Activated CD4-positive, CD25-positive, alpha-beta regulatory T cell (primary cell): ENCODE data around the gene ALPL.

Source experiments
- DNase-seq, 4 experiments: peaks; one replicate each; lab custom pipeline; 2025; lab: John Stamatoyannopoulos, UW

The ALPL gene

DNA sequence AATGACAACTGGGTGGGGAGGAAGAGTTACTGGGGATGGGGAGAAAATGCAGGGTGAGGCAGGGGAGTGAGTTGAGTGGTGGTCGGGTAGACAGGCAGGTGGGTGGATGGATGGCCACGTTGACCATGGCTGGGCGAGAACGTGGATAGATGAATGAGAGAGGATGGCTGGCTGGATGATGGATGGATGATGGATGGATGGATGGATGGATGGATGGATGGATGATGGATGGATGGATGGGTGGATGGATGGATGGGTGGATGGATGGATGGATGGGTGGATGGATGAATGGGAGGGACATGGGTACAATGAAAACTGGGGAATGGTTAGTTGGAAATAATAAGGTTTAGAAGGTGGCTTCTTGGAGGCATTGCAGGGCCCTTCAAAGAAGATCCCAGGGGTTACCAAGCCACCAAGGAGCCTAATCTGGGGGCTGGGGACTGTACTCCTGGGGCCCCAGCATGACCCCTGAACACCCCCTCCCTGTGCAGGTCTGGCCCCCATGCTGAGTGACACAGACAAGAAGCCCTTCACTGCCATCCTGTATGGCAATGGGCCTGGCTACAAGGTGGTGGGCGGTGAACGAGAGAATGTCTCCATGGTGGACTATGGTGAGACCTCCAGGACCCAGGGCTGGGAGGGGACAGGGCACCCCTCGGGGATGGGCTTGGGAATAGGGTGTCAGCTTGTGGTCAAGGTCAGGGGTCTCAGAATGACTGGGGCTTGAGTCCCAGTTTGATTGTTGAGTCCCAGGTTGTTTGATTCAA is 67.0 kb downstream of the ALPL start:
- no peak for DNase-seq

DNA sequence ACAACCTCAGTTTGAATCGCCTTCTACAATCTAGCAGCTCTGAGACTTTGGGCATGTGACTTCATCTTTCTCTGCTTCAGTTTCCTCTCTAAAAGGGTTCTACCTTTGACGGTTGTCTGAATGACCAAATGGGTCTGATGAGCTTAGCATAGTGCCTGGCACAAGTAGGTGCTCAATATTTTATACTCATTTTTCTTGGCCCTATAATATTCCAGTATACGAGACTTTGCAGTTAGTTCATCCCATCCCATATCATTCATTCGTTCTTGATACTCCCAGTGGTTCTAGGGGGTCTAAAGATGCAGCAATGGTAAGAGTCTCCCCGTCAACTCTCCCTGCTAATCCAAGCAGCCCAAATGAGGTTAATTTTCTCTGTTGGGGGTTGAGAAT is 67.6 kb downstream of the ALPL start:
- DNase-seq, result no peak

DNA sequence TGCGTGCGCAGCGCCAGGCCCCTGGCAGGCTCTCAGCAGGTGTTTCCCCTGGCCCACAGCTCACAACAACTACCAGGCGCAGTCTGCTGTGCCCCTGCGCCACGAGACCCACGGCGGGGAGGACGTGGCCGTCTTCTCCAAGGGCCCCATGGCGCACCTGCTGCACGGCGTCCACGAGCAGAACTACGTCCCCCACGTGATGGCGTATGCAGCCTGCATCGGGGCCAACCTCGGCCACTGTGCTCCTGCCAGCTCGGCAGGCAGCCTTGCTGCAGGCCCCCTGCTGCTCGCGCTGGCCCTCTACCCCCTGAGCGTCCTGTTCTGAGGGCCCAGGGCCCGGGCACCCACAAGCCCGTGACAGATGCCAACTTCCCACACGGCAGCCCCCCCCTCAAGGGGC is 68.1 kb downstream of the ALPL start:
- no peak for DNase-seq

DNA sequence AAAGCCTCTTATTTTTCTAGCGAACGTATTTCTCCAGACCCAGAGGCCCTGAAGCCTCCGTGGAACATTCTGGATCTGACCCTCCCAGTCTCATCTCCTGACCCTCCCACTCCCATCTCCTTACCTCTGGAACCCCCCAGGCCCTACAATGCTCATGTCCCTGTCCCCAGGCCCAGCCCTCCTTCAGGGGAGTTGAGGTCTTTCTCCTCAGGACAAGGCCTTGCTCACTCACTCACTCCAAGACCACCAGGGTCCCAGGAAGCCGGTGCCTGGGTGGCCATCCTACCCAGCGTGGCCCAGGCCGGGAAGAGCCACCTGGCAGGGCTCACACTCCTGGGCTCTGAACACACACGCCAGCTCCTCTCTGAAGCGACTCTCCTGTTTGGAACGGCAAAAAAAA is 68.7 kb downstream of the ALPL start:
- DNase-seq, result no peak

DNA sequence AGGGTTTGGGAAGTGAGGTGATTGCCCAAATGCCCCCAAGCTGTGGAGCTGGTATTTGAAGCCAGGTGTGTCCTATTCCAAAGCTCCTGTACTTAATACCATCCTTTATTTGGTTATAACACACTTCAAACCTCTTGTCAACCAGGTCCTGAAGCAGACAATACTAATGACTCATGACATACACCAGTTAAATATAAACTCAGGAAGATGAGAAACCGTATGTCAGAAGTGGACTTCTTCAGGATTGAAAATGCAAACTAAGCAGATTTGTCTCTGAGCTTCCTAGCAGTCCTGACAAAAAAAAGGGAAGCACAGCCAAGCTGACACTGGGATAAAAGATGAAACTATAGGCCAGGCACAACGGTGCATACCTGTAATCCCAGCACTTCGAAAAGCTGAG is 70.6 kb downstream of the ALPL start:
- DNase-seq, result no peak

DNA sequence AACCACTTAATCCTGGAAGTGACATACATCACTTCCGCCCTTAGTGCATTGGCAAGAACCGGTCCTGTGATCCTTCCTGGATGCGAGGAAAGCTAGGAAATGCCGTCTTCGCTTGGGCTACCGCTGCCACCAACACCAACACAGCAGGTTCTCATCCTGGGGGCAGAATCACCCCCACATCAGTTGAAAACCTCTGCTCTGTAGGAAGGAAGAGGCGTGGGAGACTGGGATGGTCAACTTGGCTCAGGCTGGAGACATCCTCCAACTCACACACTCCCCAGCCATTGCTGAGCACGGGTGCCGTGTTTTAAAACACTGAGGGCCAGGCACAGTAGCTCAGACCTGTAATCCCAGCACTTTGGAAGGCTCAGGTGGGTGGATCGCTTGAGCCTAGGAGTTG is 74.9 kb downstream of the ALPL start:
- DNase-seq, result no peak

DNA sequence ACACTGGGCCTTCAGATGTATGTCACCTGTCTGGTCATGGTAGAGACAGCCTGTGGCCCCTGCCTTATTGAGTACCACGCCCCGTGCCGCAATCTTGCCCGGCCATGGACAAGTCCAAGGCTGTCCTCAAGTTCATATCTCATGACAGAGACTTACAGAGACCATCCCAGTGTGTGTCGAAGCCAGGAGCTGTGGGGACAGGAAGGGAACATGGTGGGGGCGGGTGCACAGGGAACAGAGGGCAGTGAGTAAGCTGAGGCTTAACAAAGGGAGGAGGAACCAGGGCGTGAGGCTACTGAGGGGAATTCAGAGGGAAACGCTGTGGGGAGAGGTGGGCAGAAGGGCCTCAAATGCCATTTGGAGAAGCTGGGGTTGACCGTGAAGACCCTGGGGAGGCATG is 75.8 kb downstream of the ALPL start:
- no peak for DNase-seq

DNA sequence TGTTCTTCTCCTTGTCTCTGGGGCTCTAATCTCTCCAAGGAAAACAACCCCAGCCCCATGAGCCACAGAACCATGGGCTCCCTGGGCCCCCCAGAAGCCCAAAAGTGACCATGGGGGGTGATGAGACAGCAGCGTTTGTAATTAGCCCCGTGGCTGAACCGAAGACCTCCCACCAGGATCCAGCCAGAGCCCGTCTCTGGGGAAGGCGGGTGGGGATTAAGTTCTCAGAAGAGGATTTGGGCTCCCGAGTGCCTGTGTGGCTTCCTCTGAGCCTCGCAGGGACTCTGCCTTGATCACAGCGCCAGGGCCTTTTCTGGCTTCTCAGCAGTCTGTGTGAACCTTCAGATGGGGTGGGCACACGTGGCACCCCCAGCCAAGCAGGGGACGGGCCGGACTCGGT is 77.0 kb downstream of the ALPL start:
- no peak for DNase-seq

DNA sequence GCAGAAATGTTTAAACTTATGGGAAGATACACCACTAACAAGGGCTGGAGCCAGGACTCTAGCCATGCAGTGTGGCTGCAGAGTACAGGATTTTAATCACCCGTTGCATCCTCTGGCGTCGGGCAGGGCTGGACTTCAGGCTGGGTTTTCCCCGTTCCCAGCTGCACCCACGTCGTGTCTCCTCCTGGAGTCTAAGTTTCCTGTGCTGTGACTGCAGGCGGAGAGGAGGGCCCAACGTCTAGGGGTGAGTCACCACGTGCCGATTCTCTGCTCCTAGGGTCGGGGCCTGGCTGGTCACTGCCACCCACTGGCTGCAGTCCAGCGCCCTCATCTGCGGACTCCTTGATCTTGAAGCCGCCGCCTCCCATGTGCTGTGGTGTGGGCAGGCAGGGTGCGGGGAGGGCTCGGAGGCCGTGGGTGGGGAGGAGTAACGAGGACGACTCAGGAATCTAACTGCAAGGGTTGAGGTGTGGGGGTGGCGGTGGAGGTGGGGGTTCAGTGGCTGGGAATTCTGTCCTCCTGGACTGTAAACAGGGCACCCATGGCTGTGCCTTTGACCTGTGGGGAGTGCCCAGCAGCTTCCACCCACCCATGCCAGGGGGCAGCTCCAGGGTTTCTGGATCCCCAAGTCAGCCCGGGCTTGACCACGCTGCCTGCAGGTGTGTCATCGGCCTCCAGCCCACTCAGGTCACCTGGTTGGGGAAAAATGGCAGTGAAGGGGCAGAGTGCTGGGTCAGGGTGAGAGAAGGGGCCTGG is 77.8 kb downstream of the ALPL start:
- DNase-seq, result no peak

DNA sequence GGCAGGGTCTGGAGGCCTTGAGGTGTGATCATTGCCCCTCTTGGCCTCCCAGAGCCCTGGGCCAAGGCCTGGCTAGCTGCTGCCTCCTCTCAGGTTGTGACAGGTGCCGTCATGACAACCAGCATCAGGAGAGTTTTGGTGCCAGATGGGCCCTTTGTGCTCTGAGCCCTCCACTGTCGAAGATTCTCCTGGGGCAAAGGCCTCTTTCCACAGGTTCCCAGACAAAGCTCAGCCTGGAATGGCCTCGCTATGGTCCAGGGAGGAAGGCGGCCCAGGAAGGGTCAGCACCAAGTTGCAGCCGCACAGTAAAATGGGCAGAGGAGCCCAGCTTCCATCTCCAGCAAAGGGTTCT is 78.4 kb downstream of the ALPL start:
- DNase-seq, result no peak

DNA sequence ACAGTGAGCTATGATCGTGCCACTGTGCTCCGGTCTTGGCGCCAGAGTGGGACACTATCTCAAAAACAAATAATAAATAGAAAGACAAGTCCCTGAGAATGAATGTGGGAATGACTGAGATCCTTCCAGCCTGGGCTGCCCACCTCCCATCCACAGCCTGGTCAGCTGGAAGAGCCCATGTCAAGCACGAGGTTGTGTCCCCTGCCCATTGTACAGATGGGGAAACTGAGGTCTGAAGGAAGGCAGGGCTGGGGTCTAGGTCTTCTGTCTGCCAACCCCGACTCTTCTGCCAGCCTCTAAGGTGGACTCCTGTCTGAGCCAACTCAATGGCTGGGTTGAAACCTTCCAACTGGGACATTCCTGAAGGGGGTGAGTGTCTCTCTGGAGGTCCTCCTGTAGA is 80.4 kb downstream of the ALPL start:
- DNase-seq, result no peak

DNA sequence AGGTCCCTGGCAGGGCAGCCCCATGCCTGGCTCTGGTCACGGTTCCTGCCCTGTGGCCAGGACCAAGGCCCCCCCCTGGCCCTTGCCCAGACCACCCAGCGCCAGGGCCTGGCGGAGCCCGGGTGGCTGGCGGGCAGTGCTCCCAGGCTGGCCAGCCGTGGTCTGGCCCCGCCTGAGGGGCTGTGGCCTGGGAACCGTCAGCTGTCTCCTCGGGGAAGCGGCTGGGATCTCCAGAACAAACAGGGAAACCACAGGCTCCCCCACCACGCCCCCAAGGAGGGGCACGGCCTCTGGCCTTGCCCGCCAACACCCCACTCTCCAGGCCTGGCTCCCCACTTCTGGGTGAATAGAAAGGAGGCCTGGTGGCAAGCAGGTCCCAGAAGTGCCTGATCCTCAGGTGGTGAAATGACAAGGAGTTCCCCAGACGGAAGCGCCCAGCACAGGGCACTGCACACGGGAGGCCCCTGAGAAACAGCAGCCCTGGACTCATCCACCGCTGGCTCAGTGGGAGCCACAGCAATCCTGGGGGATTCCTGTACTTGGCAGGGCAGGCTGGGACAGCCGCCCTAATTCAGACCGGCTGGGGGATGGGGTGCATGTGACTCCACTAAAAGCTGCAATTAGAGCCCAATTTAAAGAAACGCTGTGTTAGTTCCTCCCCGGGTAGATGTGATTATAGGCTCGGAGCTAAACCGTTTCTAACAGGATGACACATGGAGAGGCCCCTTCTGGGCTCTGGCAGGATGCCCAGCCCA is 81.1 kb downstream of the ALPL start:
- no peak for DNase-seq

DNA sequence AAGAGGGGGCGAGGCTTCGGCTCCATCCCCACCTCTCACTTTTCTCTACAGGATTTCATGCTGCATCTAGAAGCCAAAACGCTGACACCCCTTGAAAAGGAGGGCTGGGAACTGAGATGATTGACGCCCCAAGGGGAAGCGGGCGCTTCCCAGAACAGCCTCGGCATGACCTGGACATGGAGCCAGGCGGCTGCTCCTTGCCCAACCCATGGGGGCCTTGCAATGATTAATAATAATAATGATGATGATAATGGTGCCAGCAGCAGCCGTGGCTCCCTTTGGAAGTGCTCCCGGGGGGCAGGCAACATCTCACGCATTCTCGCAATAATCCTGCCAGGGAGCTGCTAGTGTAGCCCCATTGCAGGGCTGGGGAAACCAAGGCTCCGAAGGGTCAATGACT is 81.7 kb downstream of the ALPL start:
- DNase-seq, result no peak

DNA sequence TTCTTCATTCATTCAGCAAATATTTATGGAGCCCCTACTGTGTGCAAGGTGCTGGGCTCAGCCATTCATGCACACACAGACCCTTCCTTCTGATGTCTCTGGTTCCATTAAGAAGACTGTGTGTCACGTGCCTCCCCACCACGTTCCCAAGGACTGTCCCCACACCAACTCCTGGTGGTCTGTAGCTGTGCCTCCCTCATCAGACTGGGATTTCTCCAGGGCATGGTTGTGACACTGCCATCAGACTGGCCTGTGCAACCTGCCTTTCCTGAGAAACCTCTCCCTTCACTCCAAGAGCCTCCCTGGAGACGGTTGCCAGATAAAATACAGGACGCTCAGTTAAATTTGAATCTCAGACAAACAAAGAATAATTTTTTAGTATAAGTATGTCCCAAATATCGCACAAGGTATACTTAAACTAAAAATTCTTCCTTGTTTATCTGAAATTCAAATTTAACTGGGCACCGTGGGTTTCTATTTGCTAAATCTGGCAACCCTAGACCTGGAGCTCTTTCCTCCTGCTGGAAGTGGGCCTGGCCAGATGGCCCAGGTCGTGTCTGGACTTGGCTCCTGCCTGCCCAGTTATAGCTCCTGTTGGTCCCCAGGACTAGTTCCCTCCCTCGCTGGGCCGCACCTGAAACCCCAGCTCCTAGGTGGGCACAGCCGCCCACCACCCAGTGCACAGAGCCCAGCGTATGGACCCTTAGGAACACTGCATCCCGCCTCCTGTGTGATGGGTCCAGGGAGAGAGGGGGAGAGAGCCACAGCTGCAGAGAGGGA is 83.1 kb downstream of the ALPL start:
- DNase-seq, result no peak

DNA sequence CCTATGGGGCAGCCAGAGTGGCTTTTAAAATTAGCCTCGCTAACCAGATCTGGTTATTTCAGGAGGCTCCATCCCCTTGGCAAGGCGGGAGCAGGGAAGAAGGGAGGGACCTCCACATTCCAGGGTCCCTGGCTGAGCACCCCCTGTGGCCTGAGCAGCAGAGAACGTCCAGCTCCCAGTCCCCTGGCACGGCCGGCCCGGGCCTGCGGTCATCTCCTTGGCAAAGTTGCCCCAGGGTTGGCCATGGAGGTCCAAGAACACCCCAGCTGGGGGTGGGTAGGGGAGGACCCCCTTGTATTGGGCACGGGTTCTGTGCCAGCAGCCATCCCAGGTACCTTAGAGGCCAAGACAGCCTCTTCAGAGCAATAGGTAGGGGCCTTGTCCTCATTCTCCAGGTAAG is 84.0 kb downstream of the ALPL start:
- no peak for DNase-seq

DNA sequence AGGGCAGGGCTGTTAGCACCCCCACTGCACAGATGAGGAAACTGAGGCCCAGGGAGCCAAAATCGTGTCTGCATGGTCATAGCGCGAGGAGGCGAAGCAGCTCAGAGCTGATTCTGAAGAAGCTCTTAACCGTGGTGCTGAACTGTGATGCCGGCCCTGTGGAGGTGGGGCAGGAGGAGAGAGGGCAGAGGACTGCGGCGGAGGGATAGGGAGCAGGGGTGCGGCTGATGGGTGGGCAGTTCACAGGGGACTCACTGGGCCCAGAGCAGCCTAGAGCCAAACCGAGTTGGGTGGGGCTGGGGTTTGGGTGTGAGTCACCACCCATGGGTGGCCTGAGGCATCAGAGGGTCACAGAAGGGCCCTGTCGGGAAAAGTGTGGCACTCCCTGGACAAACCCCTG is 85.3 kb downstream of the ALPL start:
- DNase-seq, result no peak

DNA sequence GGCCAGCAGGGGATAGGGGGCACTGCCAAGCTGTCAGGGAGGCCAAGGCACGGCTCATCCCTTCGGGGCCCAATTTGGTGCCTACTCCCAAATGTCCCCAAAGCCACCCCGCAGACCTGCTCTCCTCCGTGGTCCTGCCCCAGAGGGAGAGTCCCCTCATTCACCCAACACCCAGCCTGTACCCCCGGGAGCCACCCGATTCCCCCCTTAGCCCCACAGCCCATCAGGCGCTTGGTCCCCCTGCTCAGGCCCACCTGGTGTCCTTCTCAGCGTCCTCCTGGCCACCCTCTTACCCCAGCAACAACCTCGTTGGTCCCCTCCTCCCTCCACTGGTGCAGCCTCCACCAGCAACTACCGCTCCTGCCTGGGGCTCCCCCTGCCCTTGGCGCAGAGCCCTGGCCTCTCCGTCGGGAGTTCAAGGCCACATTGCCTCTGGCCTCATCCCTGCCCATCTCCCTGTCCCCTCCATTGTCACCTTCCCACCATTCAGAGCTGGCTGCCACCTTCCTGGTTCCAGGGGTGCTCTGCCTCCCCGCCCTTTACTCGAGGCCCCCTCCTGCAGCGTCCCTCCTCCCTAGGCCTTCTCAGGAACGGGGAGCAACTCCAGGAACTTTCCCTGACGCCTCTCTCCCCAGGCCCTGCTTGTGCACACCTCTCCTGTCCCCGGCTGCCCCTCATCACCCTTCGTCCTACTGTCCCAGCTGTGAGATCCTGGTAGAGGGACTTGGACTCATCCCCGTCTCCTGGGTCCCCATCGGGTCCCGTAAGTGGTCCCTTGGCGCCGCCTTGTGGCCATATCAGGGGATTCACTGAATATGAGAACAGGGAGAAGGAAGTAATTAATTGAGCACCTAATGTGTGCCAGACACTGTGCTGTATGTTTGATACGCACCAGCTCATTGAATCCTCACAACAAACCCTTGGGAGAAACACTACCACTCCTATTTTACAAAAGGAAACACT is 86.0 kb downstream of the ALPL start:
- DNase-seq, result peak in 1 of 4 experiments; percentile 6

DNA sequence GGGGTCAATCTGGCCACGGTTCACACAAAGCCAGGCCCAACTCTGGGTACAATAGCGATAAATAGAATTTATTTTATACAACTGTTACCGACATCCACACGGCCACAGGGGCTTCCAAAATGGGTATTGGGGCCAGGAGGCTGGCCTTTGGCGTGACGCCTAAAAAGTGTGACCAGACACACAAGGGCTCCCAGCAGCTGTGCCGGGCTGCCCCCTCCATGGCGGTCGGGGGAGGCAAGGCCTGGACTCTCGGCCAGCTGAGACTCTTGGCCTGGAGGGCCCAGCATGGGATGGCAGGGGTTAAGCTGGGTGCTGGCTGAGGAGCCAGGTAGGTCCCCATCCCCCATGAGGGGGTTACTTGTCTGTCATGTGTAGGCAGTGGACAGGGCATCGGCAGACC is 87.0 kb downstream of the ALPL start:
- no peak for DNase-seq

DNA sequence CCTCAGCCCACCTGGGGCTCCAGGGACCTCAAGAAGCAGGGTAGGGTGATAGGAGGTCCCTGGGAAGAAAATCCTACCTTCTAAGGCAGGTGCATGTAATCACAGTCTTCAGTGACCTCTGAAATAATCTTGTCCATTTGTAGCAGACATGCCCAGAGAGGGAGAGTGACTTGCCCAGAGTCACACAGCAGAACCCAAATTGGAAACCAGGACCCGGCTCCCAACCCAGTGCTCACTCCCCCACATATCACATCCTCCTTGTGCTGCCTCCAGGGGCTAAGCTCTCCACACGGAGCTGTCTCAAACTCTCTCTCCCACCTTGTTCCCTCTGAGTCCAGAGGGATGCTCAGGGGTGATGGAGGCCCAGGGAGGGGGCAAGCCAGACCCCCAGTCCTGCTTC is 87.4 kb downstream of the ALPL start:
- DNase-seq, result no peak

DNA sequence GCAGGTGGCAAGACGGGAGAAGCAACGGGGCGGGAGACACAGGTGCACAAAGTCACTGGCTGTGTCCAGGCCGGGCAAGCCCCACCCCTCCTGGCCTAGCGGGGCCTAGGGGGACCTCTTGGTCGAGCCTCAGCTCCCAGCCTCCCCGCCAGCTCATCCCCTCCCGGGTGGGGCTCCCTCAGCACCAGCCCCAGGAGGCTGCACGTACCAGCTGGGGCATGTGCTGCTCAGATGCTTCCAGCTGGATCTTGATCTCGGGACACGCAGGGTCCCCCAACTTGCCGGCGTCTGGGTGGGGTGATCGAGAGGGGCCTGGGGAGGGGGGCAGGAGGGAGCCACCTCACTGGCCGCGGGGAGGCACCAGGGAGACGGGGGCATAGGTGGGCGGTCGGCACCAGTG is 88.5 kb downstream of the ALPL start:
- DNase-seq, result no peak

DNA sequence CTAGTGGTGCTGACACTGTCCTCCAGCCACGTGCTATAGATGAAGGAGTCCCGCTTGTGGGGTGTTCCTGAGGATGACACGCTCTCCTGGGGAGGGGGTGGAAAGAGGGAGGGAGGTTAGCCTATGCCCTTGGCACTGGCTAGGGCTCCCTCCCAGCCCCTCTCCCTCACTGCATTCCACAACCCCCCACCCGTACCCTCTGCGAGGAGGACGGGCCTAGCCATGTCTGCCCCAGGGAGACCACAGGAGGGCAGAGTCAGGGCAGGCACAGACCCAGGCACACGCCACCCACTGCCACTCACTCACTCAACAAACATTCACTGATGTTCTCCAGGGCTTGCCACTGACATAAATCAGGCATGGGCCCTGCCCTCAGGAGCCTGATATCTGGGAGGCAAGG is 89.2 kb downstream of the ALPL start:
- DNase-seq, result no peak
